Measurements from ENCODE around the gene ACOX2.
A peak's percentile ranks its signal among the peaks of the same experiment; 100 is the strongest.

The ACOX2 gene

GRCh38 chr3:58494107-58494506 lies 42.9 kb downstream of the ACOX2 start:
- no peaks in the 10 kb centered on the region; the same call in 1 of the 2 replicates for H3K36me3 ChIP-seq (ENCODE audit: control insufficient read depth, low read length)
- no peaks in the 10 kb centered on the region for H3K9me3 ChIP-seq (ENCODE audit: control insufficient read depth, insufficient read depth, low read length)
- peaks cover 11% of the 10 kb centered on the region for H4K20me1 ChIP-seq (ENCODE audit: control insufficient read depth, insufficient read depth, low read depth, low read length)
- peaks cover 5% of the 10 kb centered on the region; the same call in 1 of the 2 replicates for H3F3A ChIP-seq (ENCODE audit: control insufficient read depth, insufficient read depth)
- peaks cover 72% of the 10 kb centered on the region for H3K79me2 ChIP-seq (ENCODE audit: control insufficient read depth, low read length)
- peak overlapping the region; percentile 78 for H3K4me3 ChIP-seq (ENCODE audit: low read length)
- H3K9me2 ChIP-seq (replicated peaks; ENCODE audit: control insufficient read depth, low read length) = no peaks in the 10 kb centered on the region
- H3K27ac ChIP-seq (ENCODE audit: low read depth, low read length) = no peak overlapping the region
- peaks cover 64% of the 10 kb centered on the region for H3K4me1 ChIP-seq (ENCODE audit: control insufficient read depth, low read length)
- peaks cover 7% of the 10 kb centered on the region for H3K27me3 ChIP-seq (ENCODE audit: control insufficient read depth, low read length)
- TF ChIP-seq CTCF (IDR thresholded peaks at IDR 0.05; ENCODE audit: low read depth, low read length, poor library complexity, severe bottlenecking) = no peak
- no peak for TF ChIP-seq EZH2phosphoT487 (IDR thresholded peaks at IDR 0.05; ENCODE audit: borderline replicate concordance, low read length)
- H3K4me2 ChIP-seq (ENCODE audit: low read length) = peak overlapping the region; percentile 72

DNA sequence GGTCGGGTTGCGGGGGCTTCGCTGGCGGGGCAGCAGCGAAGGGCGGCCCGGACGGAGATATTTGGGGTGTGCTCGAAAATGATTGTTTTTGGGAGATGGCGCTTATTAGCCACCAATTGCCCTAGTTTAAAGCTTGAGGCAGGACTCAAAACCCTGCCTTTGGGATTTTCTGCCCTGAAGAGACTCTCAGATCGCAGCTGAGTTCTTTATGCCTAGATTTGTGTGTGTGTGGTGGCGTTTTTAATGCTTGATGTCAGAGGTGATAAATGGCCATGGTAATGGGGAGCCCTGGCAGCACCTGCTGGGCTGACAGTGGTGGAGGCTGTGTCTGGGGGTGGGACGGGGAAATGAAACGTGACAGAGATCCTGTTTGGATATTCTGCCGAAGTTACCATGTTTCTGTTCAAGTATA lies 44.5 kb downstream of the ACOX2 start:
- H3K9me2 ChIP-seq (replicated peaks; ENCODE audit: control insufficient read depth, low read length) = no peaks in the 10 kb centered on the region
- peaks cover 55% of the 10 kb centered on the region for H3K79me2 ChIP-seq (ENCODE audit: control insufficient read depth, low read length)
- H3K27ac ChIP-seq (ENCODE audit: low read depth, low read length) = no peak overlapping the region
- H3K9me3 ChIP-seq (ENCODE audit: control insufficient read depth, insufficient read depth, low read length) = no peaks in the 10 kb centered on the region
- TF ChIP-seq EZH2phosphoT487 (IDR thresholded peaks at IDR 0.05; ENCODE audit: borderline replicate concordance, low read length) (no peak; the same call in 1 of the 2 replicates), CTCF (IDR thresholded peaks at IDR 0.05; ENCODE audit: low read depth, low read length, poor library complexity, severe bottlenecking) (no peak)
- H3K4me2 ChIP-seq (ENCODE audit: low read length) = peak overlapping the region; percentile 72
- no peaks in the 10 kb centered on the region; the same call in 1 of the 2 replicates for H3K36me3 ChIP-seq (ENCODE audit: control insufficient read depth, low read length)
- H3K4me3 ChIP-seq (ENCODE audit: low read length) = peak overlapping the region; percentile 78
- peaks cover 54% of the 10 kb centered on the region for H3K4me1 ChIP-seq (ENCODE audit: control insufficient read depth, low read length)
- peaks cover 23% of the 10 kb centered on the region for H3K27me3 ChIP-seq (ENCODE audit: control insufficient read depth, low read length)
- peaks cover 5% of the 10 kb centered on the region; the same call in 1 of the 2 replicates for H3F3A ChIP-seq (ENCODE audit: control insufficient read depth, insufficient read depth)
- H4K20me1 ChIP-seq (ENCODE audit: control insufficient read depth, insufficient read depth, low read depth, low read length) = peaks cover 10% of the 10 kb centered on the region

DNA sequence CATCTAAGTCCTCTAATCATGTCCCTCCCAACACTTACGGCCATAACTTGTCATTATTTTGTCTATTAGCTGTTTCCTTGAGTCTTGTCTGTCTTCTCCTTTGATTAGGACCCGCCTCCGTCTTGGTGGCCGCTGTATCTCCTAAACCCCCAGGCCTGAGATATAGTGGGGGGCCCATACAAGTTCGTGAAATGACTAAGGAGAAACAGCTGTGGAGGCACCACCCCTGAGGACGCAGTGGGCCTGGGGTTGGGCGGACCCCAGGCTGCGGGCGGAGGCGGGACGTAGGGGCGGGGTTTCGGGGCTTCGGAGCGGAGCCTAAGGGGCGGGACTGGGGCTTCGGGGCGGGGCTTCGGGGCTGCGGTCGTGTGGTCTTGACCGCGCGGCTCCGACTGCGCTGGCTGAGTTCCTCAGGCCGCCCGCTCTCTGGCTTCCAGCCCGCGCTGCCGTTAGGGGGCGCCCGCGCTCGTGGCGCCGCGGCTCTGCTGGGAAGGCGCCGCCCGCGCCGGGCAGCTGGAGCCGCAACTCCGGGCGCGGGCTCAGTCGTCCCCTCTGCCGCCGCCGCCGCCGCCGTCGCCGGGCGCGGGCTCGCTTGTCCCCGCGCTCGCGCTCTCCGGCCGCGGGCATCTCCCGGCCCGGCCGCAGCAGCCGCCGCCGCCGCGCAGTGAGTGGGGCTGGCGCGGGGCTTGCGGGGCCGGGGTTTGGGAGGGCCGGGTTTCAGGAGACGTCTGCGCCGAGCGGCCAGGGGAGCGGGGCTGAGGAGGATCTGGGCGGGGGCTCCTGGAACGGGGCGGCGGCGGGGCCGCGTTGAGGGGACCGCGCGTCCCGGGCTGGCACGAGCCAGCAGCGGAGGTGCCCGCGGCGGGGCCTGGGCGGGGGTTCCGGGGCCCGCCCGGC lies 45.2 kb downstream of the ACOX2 start, which contains the start of gene KCTD6:
Gene KCTD6 (plus strand): TSS at position 591 of the 897 bp plus-strand sequence. CDS start 6,660 bp downstream, outside the sequence.
- H3F3A ChIP-seq (ENCODE audit: control insufficient read depth, insufficient read depth) = peaks cover 5% of the 10 kb centered on the region; the same call in 1 of the 2 replicates

More for the DNA sequence above, 45.2 kb downstream of the ACOX2 start, which contains the start of gene KCTD6:
- H3K4me3 ChIP-seq (ENCODE audit: low read length) = peak within 1 kb of the TSS; percentile 78
- H3K79me2 ChIP-seq (ENCODE audit: control insufficient read depth, low read length) = peaks cover 48% of the 10 kb centered on the region
- H3K9me2 ChIP-seq (replicated peaks; ENCODE audit: control insufficient read depth, low read length) = no peaks in the 10 kb centered on the region
- no peaks in the 10 kb centered on the region; the same call in 1 of the 2 replicates for H3K36me3 ChIP-seq (ENCODE audit: control insufficient read depth, low read length)
- H4K20me1 ChIP-seq (ENCODE audit: control insufficient read depth, insufficient read depth, low read depth, low read length) = peaks cover 5% of the 10 kb centered on the region
- no peaks in the 10 kb centered on the region for H3K9me3 ChIP-seq (ENCODE audit: control insufficient read depth, insufficient read depth, low read length)
- H3K27ac ChIP-seq (ENCODE audit: low read depth, low read length) = no peak within 1 kb of the TSS
- peak within 1 kb of the TSS; percentile 78 for H3K4me2 ChIP-seq (ENCODE audit: low read length)
- H3K27me3 ChIP-seq (ENCODE audit: control insufficient read depth, low read length) = peaks cover 30% of the 10 kb centered on the region
- TF ChIP-seq CTCF (IDR thresholded peaks at IDR 0.05; ENCODE audit: low read depth, low read length, poor library complexity, severe bottlenecking) (peak; percentile 58), EZH2phosphoT487 (IDR thresholded peaks at IDR 0.05; ENCODE audit: borderline replicate concordance, low read length) (no peak)
- H3K4me1 ChIP-seq (ENCODE audit: control insufficient read depth, low read length) = peaks cover 46% of the 10 kb centered on the region

All from DOHH2 (cell line).